ENCODE measurements around the gene RTN1.
"Not testable (repeated sequence)": the region's sequence is repeated elsewhere in the genome, so short reads cannot be mapped to it uniquely, and the experiment has no call there.

Gene RTN1

GRCh38 chr14:59656473-59656872, 214.1 kb downstream of the RTN1 start:
- no peak overlapping the region for H3K27ac ChIP-seq
- H3K4me3 ChIP-seq, result no peak overlapping the region

- not testable (repeated sequence) for H3K27ac ChIP-seq, H3K4me3 ChIP-seq
These were observed 216.4 kb downstream of the RTN1 start for GRCh38 chr14:59654131-59654530.

DNA sequence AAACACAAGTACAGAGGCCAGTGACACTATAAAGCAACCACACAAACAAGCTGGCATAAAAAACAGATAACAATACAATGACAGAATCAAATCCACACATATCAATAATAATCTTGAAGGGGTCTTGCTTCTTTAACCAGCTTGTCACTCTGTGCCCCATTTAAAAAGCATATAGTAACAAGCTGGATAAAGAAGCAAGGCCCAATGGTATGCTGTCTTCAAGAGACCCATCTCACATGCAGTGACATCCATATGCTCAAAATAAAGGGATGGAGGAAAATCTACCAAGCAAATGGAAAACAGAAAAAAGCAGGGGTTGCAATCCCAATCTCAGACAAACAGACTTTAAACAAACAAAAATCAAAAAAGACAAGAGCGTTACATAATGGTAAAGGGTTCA, 223.7 kb downstream of the RTN1 start:
- not testable (repeated sequence) for H3K27ac ChIP-seq

GRCh38 chr14:59638885-59639284, 231.7 kb downstream of the RTN1 start:
- no peak overlapping the region for H3K4me3 ChIP-seq
- no peak overlapping the region for H3K27ac ChIP-seq

More for the DNA sequence above, 223.7 kb downstream of the RTN1 start:
- H3K4me3 ChIP-seq, result not testable (repeated sequence)

DNA sequence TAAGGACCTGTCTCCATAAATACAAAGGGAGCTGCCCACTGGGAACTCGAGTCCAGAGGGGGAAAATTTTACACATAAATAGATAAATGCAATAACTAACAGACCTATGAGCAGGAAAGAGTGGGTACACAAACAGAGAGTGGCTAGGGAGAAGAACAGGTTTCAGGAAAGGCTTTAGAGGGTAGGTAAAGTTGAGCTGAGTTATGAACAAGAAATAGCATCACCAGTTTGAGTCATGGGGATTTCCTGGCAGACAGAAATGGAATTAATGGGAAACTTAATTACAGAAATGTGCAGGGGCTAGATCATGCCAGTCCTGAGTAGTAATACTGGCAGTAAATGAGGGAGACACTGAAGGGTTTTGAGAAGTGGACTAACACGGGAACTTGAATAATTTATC, 236.0 kb downstream of the RTN1 start:
- Histone ChIP-seq H3K4me3 (no peak overlapping the region), H3K27ac (no peak overlapping the region)

- no peak overlapping the region for H3K27ac ChIP-seq
- no peak overlapping the region for H3K4me3 ChIP-seq
These were observed 237.1 kb downstream of the RTN1 start for GRCh38 chr14:59633486-59633885.

DNA sequence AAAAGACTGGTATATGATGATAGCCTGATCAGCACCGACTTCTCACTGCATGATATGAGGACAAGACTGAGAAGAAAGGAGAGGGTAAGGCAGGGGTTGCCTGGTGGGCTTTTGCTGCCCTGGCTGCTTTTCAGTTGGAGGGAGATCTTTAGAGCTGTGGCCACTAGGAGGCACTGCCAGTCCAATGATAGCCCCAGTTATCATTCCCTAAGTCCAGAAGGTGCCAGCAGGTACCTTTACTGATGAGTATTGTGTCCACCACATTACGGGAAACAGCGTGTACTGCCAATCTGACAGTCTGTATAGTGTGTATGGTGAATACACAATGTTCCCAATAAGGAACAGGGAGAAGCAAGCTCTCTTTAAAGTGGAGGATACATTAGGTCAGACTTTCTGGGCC, 238.2 kb downstream of the RTN1 start:
- Histone ChIP-seq H3K4me3 (no peak overlapping the region), H3K27ac (no peak overlapping the region)

GRCh38 chr14:59631237-59631636, 239.3 kb downstream of the RTN1 start:
- Histone ChIP-seq H3K27ac (no peak overlapping the region), H3K4me3 (no peak overlapping the region)

DNA sequence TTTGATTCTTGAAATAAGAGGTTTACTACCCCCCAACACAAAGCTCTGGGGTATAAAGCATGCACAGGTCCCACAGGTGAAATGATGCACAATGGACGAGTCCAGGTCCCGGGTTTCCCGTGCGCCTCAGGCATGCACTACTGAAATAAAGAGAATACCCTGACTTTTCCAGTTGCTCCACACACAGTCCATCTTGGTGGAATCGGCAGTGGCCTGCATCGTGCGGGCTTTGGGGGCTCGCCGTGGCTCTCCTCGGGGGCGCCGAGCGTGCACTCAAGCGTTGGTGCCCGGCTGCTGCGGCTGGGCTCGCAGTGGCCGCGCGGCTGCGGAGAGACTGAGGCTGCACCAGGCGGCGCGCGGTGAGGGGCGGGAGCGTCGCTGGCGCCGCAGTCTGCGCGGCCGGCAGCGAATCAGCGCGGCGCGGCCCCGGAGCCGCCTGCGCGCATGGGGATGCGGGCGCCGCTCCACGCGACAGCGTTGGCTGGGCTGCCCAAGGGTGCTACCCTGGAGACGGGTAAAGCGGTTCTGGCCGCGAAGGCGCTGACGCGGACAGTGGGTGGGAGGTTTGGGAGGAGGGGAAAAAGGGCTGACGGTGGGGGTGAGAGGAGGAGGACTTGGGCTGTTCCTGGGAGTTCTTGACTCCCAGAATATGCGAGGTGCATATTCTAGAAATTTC, 240.2 kb downstream of the RTN1 start:
- Histone ChIP-seq H3K27ac (no peak overlapping the region), H3K4me3 (peak overlapping the region in 2 of 7 experiments; percentile 1 to 8)

GRCh38 chr14:59629444-59630287, 240.9 kb downstream of the RTN1 start:
- Histone ChIP-seq H3K4me3 (no peak overlapping the region), H3K27ac (no peak overlapping the region)

GRCh38 chr14:59627011-59627520, 243.5 kb downstream of the RTN1 start:
- Histone ChIP-seq H3K4me3 (no peak overlapping the region), H3K27ac (no peak overlapping the region)

- no peak overlapping the region for H3K4me3 ChIP-seq
- H3K27ac ChIP-seq, result no peak overlapping the region
These were observed 247.9 kb downstream of the RTN1 start for GRCh38 chr14:59622631-59623030.

- H3K4me3 ChIP-seq, result no peak overlapping the region
- no peak overlapping the region for H3K27ac ChIP-seq
These were observed 251.5 kb downstream of the RTN1 start for GRCh38 chr14:59619061-59619460.

GRCh38 chr14:59601056-59601455, 269.5 kb downstream of the RTN1 start:
- H3K27ac ChIP-seq, result no peak overlapping the region

DNA sequence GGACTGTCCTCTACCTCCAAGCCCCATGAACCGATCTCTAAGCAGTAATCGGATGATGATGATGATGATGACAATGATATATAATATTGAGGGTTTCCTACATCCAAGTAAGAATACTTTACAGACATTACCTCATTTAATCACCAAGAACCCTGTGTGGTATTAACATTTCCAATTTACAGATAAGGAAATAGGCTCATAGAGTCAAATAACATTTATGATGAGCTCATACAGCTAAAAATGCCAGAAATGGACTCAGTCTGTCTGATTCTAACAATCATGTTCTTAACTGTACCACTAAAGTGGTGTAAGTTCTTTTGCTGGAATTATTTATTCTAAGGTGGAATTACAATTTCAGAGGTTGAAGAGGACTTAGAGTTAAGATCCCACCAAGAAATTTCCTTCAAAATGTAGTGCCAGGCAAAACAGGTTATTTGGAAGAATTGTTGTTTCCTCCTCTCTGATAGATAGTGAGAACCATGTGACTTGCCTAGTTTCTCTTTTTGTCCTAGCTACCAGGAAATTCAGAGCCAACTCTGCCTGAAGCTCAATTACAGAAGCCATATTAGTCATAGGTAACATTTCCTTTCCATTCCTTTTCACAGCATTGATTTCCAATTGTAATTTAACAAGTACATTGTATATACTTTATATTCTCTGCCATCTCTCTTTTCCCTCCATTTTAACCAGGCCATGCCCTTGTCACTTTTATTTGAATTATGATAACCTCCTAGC, 270.2 kb downstream of the RTN1 start:
- Histone ChIP-seq H3K4me3 (no peak overlapping the region), H3K27ac (no peak overlapping the region)

More at GRCh38 chr14:59601056-59601455, 269.5 kb downstream of the RTN1 start:
- no peak overlapping the region for H3K4me3 ChIP-seq

GRCh38 chr14:59595071-59595470, 275.5 kb downstream of the RTN1 start:
- no peak overlapping the region for H3K27ac ChIP-seq
- no peak overlapping the region for H3K4me3 ChIP-seq

- Histone ChIP-seq H3K4me3 (no peak overlapping the region), H3K27ac (no peak overlapping the region)
These were observed 278.8 kb downstream of the RTN1 start for GRCh38 chr14:59591641-59592370.

- no peak overlapping the region for H3K27ac ChIP-seq
These were observed 282.5 kb downstream of the RTN1 start for GRCh38 chr14:59588101-59588500.

DNA sequence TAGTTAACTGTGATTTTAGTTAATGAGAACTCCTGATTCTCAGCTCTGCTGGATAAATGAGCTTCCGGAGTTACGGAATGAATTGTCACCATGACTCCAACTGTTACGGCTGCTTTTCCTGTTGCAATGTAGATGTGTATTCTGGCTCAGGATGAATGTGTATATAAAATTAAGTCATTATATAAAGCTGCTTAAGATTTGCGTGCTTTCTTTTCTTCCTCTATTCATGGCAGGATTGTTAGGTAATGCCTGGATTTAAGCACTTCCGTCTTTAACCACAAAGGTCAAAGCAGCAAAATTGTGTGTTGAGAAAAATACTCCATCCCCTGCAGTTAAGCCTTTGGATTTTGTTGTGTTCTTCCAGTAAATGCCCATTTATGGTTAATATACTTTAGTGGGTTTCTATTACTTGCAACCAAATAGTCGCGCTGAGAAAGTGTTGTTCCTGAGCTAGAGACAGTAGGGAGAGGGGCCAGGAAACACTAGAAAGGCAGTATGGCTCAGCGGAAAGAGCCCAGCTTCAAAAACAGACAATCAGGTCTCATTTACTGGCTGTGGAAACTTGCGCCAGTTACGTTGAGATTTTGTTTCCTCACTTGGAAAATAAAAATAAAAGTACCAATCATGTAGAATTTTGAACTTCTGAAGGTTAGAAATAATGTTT, 284.6 kb downstream of the RTN1 start:
- Histone ChIP-seq H3K4me3 (no peak overlapping the region), H3K27ac (no peak overlapping the region)

More at GRCh38 chr14:59588101-59588500, 282.5 kb downstream of the RTN1 start:
- no peak overlapping the region for H3K4me3 ChIP-seq

Measured in skin epidermis (tissue), 12 donors.